KMS-11 (cell line): ENCODE data around the gene GAB2.
"Not testable (repeated sequence)": the region's sequence is repeated elsewhere in the genome, so short reads cannot be mapped to it uniquely, and the experiment has no call there.

Experiments used
- H2AFZ ChIP-seq: fragments of 200-600 bp; sonication (generic); 2 replicates; pipeline ENCODE4 v1.6.1; 2016; ENCODE audit warnings: antibody characterized with exemption, mixed run types, low read depth
- H3K27ac ChIP-seq: fragments of 200-600 bp; sonication (generic); 2 replicates; pipeline ENCODE4 v1.6.1; 2016; ENCODE audit warnings: mild to moderate bottlenecking, mixed run types
- H3K27me3 ChIP-seq: fragments of 200-600 bp; sonication (generic); 2 replicates; pipeline ENCODE4 v1.6.1; 2017; ENCODE audit warnings: mild to moderate bottlenecking, low read depth, mixed run types, moderate library complexity; ENCODE audit not compliant: insufficient read depth
- H3K36me3 ChIP-seq: fragments of 200-600 bp; sonication (generic); 2 replicates; pipeline ENCODE4 v1.6.1; 2017; ENCODE audit warnings: mild to moderate bottlenecking, mixed run types; ENCODE audit not compliant: insufficient read depth
- H3K4me1 ChIP-seq: fragments of 200-600 bp; sonication (generic); 2 replicates; pipeline ENCODE4 v1.6.1; 2016; ENCODE audit warnings: mild to moderate bottlenecking, low read depth, mixed run types; ENCODE audit not compliant: poor library complexity, severe bottlenecking
- H3K4me2 ChIP-seq: fragments of 200-600 bp; sonication (generic); 2 replicates; pipeline ENCODE4 v1.7.0; 2016; ENCODE audit warnings: mild to moderate bottlenecking, mixed run types
- H3K4me3 ChIP-seq: fragments of 200-600 bp; sonication (generic); IDR thresholded peaks from 2 replicates; pipeline ENCODE4 v1.6.1; 2017; ENCODE audit warnings: low read depth, low read length, mixed read lengths; ENCODE audit not compliant: insufficient read depth
- H3K79me2 ChIP-seq: fragments of 200-600 bp; sonication (generic); 2 replicates; pipeline ENCODE4 v1.6.1; 2016; ENCODE audit warnings: low read depth, mixed run types; ENCODE audit not compliant: insufficient read depth
- H3K9ac ChIP-seq: fragments of 200-600 bp; sonication (generic); 2 replicates; pipeline ENCODE4 v1.6.1; 2016; ENCODE audit warnings: mild to moderate bottlenecking, mixed run types
- H4K20me1 ChIP-seq: fragments of 200-600 bp; sonication (generic); 2 replicates; pipeline ENCODE4 v1.6.1; 2016; ENCODE audit warnings: mild to moderate bottlenecking, mixed run types; ENCODE audit not compliant: insufficient read depth
- TF ChIP-seq, protein P1 (sequence below): fragments of 200-600 bp; sonication (generic); conservative IDR thresholded peaks from 2 replicates; pipeline ENCODE4 v1.6.1; 2017; ENCODE audit warnings: low read depth, mild to moderate bottlenecking, antibody characterized with exemption, low read length, moderate library complexity, mixed read lengths

The GAB2 gene

DNA sequence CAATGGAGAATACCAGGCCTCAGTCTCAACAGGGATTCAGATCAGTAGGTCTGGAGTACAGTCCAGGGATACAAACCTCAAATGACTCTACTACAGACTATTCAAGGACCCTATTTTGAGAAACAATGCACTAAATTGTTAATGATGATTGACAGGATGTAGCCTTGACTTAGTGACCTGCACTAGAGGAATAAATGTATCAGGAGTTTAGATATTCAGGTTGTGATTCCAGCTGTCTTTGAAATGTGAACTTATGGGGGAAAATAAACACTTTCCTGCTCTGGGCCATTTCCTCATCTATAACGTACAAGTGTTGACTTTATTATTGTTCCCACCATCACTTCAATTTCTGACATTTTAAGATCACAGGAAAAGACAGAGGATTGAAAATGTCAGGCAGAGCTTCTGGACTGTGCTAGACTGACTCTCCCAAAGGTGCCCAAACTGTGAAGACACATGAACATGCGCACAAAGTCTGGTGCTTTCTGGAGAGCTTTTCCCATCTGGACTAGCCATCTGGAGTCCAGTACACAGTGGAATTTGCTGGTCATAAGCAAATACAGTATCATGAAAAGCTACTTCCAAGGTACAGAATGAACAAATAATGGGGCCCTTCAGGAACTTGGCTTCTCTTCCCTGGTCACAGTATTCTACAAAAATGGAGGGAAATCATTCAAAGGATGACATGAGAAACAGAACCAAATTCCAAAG is 118.5 kb downstream of the GAB2 start:
- no peaks in the 10 kb centered on the region for H3K79me2 ChIP-seq
- H3K4me2 ChIP-seq = no peak overlapping the region
- H3K27ac ChIP-seq = no peak overlapping the region

GRCh38 chr11:78298291-78298771 is 119.3 kb downstream of the GAB2 start:
- Histone ChIP-seq H4K20me1 (no peaks in the 10 kb centered on the region), H2AFZ (no peak overlapping the region), H3K27me3 (no peaks in the 10 kb centered on the region), H3K79me2 (no peaks in the 10 kb centered on the region), H3K36me3 (no peaks in the 10 kb centered on the region), H3K4me2 (no peak overlapping the region), H3K4me3 (no peak overlapping the region), H3K27ac (no peak overlapping the region), H3K9ac (no peak overlapping the region), H3K4me1 (no peaks in the 10 kb centered on the region)
- TF ChIP-seq, protein P1, sequence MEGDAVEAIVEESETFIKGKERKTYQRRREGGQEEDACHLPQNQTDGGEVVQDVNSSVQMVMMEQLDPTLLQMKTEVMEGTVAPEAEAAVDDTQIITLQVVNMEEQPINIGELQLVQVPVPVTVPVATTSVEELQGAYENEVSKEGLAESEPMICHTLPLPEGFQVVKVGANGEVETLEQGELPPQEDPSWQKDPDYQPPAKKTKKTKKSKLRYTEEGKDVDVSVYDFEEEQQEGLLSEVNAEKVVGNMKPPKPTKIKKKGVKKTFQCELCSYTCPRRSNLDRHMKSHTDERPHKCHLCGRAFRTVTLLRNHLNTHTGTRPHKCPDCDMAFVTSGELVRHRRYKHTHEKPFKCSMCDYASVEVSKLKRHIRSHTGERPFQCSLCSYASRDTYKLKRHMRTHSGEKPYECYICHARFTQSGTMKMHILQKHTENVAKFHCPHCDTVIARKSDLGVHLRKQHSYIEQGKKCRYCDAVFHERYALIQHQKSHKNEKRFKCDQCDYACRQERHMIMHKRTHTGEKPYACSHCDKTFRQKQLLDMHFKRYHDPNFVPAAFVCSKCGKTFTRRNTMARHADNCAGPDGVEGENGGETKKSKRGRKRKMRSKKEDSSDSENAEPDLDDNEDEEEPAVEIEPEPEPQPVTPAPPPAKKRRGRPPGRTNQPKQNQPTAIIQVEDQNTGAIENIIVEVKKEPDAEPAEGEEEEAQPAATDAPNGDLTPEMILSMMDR = no peak

More for the DNA sequence above, 118.5 kb downstream of the GAB2 start:
- Histone ChIP-seq H2AFZ (no peak overlapping the region), H3K9ac (no peak overlapping the region), H3K4me1 (no peaks in the 10 kb centered on the region), H4K20me1 (no peaks in the 10 kb centered on the region), H3K27me3 (no peaks in the 10 kb centered on the region), H3K4me3 (no peak overlapping the region), H3K36me3 (no peaks in the 10 kb centered on the region)
- TF ChIP-seq, protein P1 = no peak

DNA sequence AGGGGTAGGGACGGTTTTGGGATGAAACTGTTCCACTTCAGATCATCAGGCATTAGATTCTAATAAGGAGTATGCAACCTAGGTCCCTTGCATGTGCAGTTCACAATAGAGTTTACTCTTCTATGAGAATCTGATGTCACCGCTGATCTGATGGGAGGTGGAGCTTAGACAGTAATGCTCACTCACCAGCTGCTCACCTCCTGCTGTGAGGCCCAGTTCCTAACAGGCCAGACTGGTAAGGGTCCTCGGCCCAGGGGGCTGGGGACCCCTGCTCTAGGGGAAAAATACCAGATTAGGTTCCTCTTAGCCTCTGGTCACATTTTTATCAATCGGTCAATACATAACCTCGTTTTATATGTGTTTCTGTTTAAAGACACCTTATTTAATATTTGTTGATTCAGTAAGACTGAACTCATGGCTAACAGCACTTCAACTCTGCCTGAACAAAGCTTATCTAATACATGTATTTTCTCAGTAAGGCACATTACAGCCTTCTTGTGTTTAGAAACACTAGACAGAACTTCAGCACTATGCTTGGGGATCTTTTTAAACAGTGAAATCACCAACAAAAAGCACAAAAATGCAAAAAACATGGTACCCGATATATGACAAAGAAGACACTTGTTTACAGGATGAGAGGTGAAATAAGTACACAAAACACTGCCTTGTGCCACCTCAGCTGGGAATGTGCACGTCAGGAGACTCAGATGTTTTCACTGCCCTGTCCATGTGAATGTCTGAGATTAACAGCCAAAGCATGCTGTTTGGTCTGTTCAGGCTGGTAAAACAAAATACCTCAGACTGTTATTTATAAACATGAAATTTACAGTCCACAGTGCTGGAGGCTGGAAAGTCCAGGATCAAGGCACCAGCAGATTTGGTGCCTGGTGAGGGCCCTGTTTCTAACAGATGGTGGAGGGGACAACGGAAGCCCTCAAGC is 121.4 kb downstream of the GAB2 start:
- TF ChIP-seq, protein P1 = no peak
- Histone ChIP-seq H3K27me3 (no peaks in the 10 kb centered on the region), H3K4me2 (no peak overlapping the region), H2AFZ (no peak overlapping the region), H3K4me1 (peaks cover 17% of the 10 kb centered on the region), H3K27ac (no peak overlapping the region), H4K20me1 (no peaks in the 10 kb centered on the region), H3K9ac (no peak overlapping the region), H3K36me3 (no peaks in the 10 kb centered on the region), H3K79me2 (no peaks in the 10 kb centered on the region), H3K4me3 (no peak overlapping the region)

GRCh38 chr11:78295347-78295746 is 122.3 kb downstream of the GAB2 start:
- H3K27ac ChIP-seq = no peak overlapping the region
- H3K9ac ChIP-seq = no peak overlapping the region
- no peak overlapping the region for H3K4me2 ChIP-seq
- no peaks in the 10 kb centered on the region for H4K20me1 ChIP-seq
- peaks cover 23% of the 10 kb centered on the region for H3K4me1 ChIP-seq
- TF ChIP-seq, protein P1 = no peak
- no peaks in the 10 kb centered on the region for H3K79me2 ChIP-seq
- no peaks in the 10 kb centered on the region for H3K36me3 ChIP-seq
- no peak overlapping the region for H2AFZ ChIP-seq
- no peak overlapping the region for H3K4me3 ChIP-seq
- no peaks in the 10 kb centered on the region for H3K27me3 ChIP-seq

DNA sequence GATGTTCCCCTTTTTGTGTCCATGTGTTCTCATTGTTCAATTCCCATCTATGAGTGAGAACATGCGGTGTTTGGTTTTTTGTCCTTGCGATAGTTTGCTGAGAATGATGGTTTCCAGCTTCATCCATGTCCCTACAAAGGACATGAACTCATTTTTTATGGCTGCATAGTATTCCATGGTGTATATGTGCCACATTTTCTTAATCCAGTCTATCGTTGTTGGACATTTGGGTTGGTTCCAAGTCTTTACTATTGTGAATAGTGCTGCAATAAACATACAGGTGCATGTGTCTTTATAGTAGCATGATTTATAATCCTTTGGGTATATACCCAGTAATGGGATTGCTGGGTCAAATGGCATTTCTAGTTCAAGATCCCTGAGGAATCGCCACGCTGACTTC is 123.5 kb downstream of the GAB2 start:
- not testable (repeated sequence) for H3K36me3 ChIP-seq, H3K4me2 ChIP-seq, H4K20me1 ChIP-seq, H3K9ac ChIP-seq, H3K27me3 ChIP-seq, H3K79me2 ChIP-seq, H3K27ac ChIP-seq, H2AFZ ChIP-seq, H3K4me3 ChIP-seq
- peaks cover 33% of the 10 kb centered on the region for H3K4me1 ChIP-seq
